Activated T-helper 1 cell treated with anti-CD3 and anti-CD28 coated beads, Interleukin-2, amount 50 U/mL, for 16 hours (primary cell): ENCODE results near the gene TRIM72.
"Not testable (repeated sequence)": the region's sequence is repeated elsewhere in the genome, so short reads cannot be mapped to it uniquely, and the experiment has no call there.

Experiments
- DNase-seq, 2 donors: peaks; one replicate each; pipeline ENCODE4 v3.0.0-alpha.2; 2020; ENCODE audit warnings: low read depth in 1 of 2, low spot score in 1 of 2

The TRIM72 gene

GRCh38 chr16:31213877-31214707, at the start of gene TRIM72:
TRIM72 (plus strand) TSS chr16:31214119; CDS start chr16:31214739, 620 bp downstream.
- no peak for DNase-seq

GRCh38 chr16:31167315-31167714, 46.6 kb upstream of the TRIM72 start:
- DNase-seq = no peak

GRCh38 chr16:31168848-31169247, 45.1 kb upstream of the TRIM72 start:
- no peak for DNase-seq

- DNase-seq = not testable (repeated sequence)
Observed at GRCh38 chr16:31170048-31170447, 43.9 kb upstream of the TRIM72 start.

- DNase-seq = peak; percentile 16 to 17
Observed at GRCh38 chr16:31177136-31177535, 36.8 kb upstream of the TRIM72 start.

- DNase-seq = no peak
Observed at GRCh38 chr16:31179219-31179746, 34.6 kb upstream of the TRIM72 start.

- DNase-seq = peak; percentile 88 to 89
Observed at GRCh38 chr16:31179747-31180459, 34.0 kb upstream of the TRIM72 start, which contains the start of gene FUS. FUS (plus strand) TSS chr16:31180139; CDS start chr16:31180215, 76 bp downstream.

GRCh38 chr16:31181102-31181830, 32.7 kb upstream of the TRIM72 start:
- no peak for DNase-seq

GRCh38 chr16:31182391-31182790, 31.5 kb upstream of the TRIM72 start:
- DNase-seq = no peak

- DNase-seq = no peak
Observed at GRCh38 chr16:31183432-31184428, 30.2 kb upstream of the TRIM72 start.

- DNase-seq = no peak
Observed at GRCh38 chr16:31184888-31185287, 29.0 kb upstream of the TRIM72 start.

- no peak for DNase-seq
Observed at GRCh38 chr16:31185339-31185738, 28.6 kb upstream of the TRIM72 start.

- no peak for DNase-seq
Observed at GRCh38 chr16:31186176-31186575, 27.7 kb upstream of the TRIM72 start.

GRCh38 chr16:31186930-31187807, 26.8 kb upstream of the TRIM72 start:
- no peak for DNase-seq

- DNase-seq = no peak
Observed at GRCh38 chr16:31187808-31188189, 26.1 kb upstream of the TRIM72 start.

GRCh38 chr16:31188450-31189411, 25.2 kb upstream of the TRIM72 start:
- no peak for DNase-seq

- no peak for DNase-seq
Observed at GRCh38 chr16:31189412-31189778, 24.5 kb upstream of the TRIM72 start.

- DNase-seq = no peak
Observed at GRCh38 chr16:31190061-31190460, 23.9 kb upstream of the TRIM72 start.
